ENCODE measurements around the gene ADD1.

ADD1 gene

GRCh38 chr4:2843263-2843940 is at the start of gene ADD1:
ADD1 (plus strand) TSS chr4:2843844; CDS start chr4:2875916, 32,072 bp downstream.
- DNase-seq (ENCODE audit: low read depth) = peak; percentile 94
- peak within 1 kb of the TSS; percentile 83 for H3K4me3 ChIP-seq (ENCODE audit: low read depth, low read length)
- TF ChIP-seq CTCF (conservative IDR thresholded peaks at IDR 0.05; ENCODE audit: low read depth, low read length) = no peak

- peak overlapping the region; percentile 72 for H3K4me3 ChIP-seq (ENCODE audit: low read depth, low read length)
- DNase-seq (ENCODE audit: low read depth) = peak; percentile 79
- TF ChIP-seq CTCF (conservative IDR thresholded peaks at IDR 0.05; ENCODE audit: low read depth, low read length) = no peak
Observed at GRCh38 chr4:2794486-2795299, 49.0 kb upstream of the ADD1 start.

- no peak overlapping the region for H3K4me3 ChIP-seq (ENCODE audit: low read depth, low read length)
- no peak for TF ChIP-seq CTCF (conservative IDR thresholded peaks at IDR 0.05; ENCODE audit: low read depth, low read length)
- DNase-seq (ENCODE audit: low read depth) = no peak
Observed at GRCh38 chr4:2795300-2795892, 48.2 kb upstream of the ADD1 start.

- TF ChIP-seq CTCF (conservative IDR thresholded peaks at IDR 0.05; ENCODE audit: low read depth, low read length) = no peak
- no peak overlapping the region for H3K4me3 ChIP-seq (ENCODE audit: low read depth, low read length)
- peak; percentile 53 for DNase-seq (ENCODE audit: low read depth)
Observed at GRCh38 chr4:2795893-2796848, 47.5 kb upstream of the ADD1 start.

- no peak overlapping the region for H3K4me3 ChIP-seq (ENCODE audit: low read depth, low read length)
- no peak for TF ChIP-seq CTCF (conservative IDR thresholded peaks at IDR 0.05; ENCODE audit: low read depth, low read length)
- DNase-seq (ENCODE audit: low read depth) = no peak
Observed at GRCh38 chr4:2796849-2797544, 46.6 kb upstream of the ADD1 start.
